ENCODE data around the gene HOXA11. TPM values are rescaled to one million over a fixed set of nuclear protein-coding genes. Genes with fewer than 3 reads are reported as not detected.

Gene HOXA11
- total and polyA plus RNA-seq, 3 donors from 2014 or later: 0.25 to 0.96 TPM; not detected in 1

GRCh38 chr7:27207348-27207985, 22.4 kb upstream of the HOXA11 start:
- DNase-seq: no peak
- no peak overlapping the region for H3K27ac ChIP-seq
- no peaks in the 10 kb centered on the region for H3K9me3 ChIP-seq
- H3K4me3 ChIP-seq: no peak overlapping the region
- H3K36me3 ChIP-seq (ENCODE audit: low read depth, missing control alignments): no peaks in the 10 kb centered on the region
- intact Hi-C loops (cut with DNase I; ENCODE audit: low total_unique reads): no loop called here
- H3K4me1 ChIP-seq: peaks cover 15% of the 10 kb centered on the region
- TF ChIP-seq, protein P1, sequence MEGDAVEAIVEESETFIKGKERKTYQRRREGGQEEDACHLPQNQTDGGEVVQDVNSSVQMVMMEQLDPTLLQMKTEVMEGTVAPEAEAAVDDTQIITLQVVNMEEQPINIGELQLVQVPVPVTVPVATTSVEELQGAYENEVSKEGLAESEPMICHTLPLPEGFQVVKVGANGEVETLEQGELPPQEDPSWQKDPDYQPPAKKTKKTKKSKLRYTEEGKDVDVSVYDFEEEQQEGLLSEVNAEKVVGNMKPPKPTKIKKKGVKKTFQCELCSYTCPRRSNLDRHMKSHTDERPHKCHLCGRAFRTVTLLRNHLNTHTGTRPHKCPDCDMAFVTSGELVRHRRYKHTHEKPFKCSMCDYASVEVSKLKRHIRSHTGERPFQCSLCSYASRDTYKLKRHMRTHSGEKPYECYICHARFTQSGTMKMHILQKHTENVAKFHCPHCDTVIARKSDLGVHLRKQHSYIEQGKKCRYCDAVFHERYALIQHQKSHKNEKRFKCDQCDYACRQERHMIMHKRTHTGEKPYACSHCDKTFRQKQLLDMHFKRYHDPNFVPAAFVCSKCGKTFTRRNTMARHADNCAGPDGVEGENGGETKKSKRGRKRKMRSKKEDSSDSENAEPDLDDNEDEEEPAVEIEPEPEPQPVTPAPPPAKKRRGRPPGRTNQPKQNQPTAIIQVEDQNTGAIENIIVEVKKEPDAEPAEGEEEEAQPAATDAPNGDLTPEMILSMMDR (IDR thresholded peaks at IDR 0.05): no peak
- no peak for TF ChIP-seq POLR2A (IDR thresholded peaks at IDR 0.05)
- WGBS, 2 donors: 55 to 66% methylated on average over 7 of the region's 7 CpGs
- H3K27me3 ChIP-seq: peaks cover 5% of the 10 kb centered on the region

DNA sequence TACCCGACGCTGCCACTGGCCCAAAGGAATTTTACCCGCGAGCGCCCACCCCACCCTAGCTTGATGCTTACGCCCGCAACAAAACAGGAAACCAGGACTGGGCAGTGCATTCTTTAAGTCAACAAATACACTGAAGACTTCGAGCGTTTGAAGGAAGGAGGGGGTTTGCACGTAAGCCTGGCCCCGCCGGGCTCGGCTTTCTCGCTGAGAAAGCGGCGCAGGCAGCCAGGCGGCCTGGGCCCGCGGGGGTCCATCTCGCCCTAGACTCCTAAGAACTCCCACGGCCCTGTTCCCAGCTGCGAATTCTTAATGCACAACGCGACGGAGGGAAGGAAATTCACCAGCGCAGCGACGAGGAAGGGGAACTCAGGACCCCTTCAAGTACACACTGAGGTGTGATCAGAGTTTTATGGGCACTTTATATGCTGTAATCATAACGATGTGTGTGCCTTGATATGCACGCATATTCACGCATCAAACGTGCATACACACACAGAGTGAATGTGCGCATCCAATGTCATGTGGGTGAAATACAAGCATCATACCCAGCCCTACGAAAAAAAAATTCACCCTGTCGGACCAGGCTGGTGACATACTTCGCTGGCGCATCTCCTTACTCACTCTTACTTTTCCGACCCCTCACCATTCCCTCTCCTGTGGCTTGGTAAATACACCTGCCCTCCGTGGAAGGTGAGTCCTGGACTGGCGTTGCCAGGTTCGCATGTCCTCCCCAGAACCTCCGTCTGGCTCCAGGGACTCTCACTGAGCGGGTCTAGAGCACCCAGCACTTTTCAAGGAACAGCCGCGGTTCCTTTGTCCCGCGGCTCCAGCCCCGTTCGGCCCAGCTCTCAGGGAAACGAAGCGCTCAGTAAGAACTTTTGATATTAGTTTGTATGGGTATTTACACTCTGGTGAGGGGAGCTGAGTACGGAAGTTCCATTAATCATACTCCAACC, 20.6 kb upstream of the HOXA11 start:
- TF ChIP-seq, protein P1 (IDR thresholded peaks at IDR 0.05): no peak
- TF ChIP-seq POLR2A (IDR thresholded peaks at IDR 0.05): no peak
- no peak overlapping the region for H3K27ac ChIP-seq
- H3K9me3 ChIP-seq: no peaks in the 10 kb centered on the region
- peaks cover 14% of the 10 kb centered on the region for H3K4me1 ChIP-seq
- 11 to 18% methylated on average over 32 to 52 of the region's 52 CpGs for WGBS, 2 donors
- no peak for DNase-seq
- H3K36me3 ChIP-seq (ENCODE audit: low read depth, missing control alignments): no peaks in the 10 kb centered on the region
- intact Hi-C loops (cut with DNase I; ENCODE audit: low total_unique reads): no loop called here
- no peak overlapping the region for H3K4me3 ChIP-seq
- H3K27me3 ChIP-seq: peaks cover 5% of the 10 kb centered on the region

- TF ChIP-seq POLR2A (IDR thresholded peaks at IDR 0.05): no peak
- TF ChIP-seq, protein P1 (IDR thresholded peaks at IDR 0.05): no peak
- no peak overlapping the region for H3K27ac ChIP-seq
- WGBS, 2 donors: 3 to 10% methylated on average over 17 to 41 of the region's 41 CpGs
- no peaks in the 10 kb centered on the region for H3K36me3 ChIP-seq (ENCODE audit: low read depth, missing control alignments)
- H3K4me1 ChIP-seq: peaks cover 10% of the 10 kb centered on the region
- intact Hi-C loops (cut with DNase I; ENCODE audit: low total_unique reads): no loop called here
- DNase-seq: no peak
- no peaks in the 10 kb centered on the region for H3K9me3 ChIP-seq
- no peak overlapping the region for H3K4me3 ChIP-seq
- H3K27me3 ChIP-seq: peaks cover 5% of the 10 kb centered on the region
Observed at GRCh38 chr7:27204851-27205322, 19.9 kb upstream of the HOXA11 start.

DNA sequence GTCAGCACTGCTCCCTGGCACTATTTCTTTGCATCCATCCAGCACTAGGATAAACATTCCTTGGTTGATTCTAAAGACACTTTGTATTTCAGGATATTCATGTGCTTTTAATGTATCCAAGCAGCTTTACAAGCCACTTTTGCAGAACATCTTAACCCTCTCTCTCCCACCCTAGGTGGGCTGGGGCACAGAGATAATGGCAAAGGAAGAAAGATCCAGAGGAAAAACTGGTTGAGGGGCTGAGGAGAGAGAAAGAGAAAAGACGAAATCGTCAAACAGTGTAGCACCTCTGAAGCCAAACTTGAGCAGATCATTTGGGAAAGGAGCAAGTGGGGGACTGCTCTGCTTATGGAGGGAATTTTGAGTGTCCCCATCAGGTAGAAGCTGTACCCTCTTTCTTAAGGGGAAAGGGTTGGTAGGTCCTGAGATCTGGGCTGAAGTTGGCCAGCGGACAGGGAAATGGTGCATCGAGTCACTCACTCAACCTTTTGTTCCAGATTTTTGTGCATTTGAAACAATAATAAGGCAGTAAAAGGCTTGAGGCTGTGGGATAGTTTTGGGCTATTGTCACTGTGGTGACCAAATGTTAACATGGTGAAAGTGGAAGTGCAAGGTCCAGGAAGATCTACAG, 19.0 kb upstream of the HOXA11 start:
- Histone ChIP-seq H3K27ac (no peak overlapping the region), H3K27me3 (peaks cover 5% of the 10 kb centered on the region), H3K4me3 (no peak overlapping the region), H3K9me3 (no peaks in the 10 kb centered on the region), H3K4me1 (peaks cover 10% of the 10 kb centered on the region), H3K36me3 (ENCODE audit: low read depth, missing control alignments) (no peaks in the 10 kb centered on the region)
- intact Hi-C loops (cut with DNase I; ENCODE audit: low total_unique reads): no loop called here
- no peak for DNase-seq
- TF ChIP-seq POLR2A (IDR thresholded peaks at IDR 0.05): no peak
- TF ChIP-seq, protein P1 (IDR thresholded peaks at IDR 0.05): no peak
- WGBS, 2 donors: 31 to 41% methylated on average over 4 of the region's 4 CpGs
